ENCODE data around the gene FANCC. TPM values are rescaled to one million over a fixed set of nuclear protein-coding genes. Genes with fewer than 3 reads are reported as not detected.

The FANCC gene
- total and polyA plus RNA-seq, 2 experiments from 2014 or later = 11.9 to 14.0 TPM

DNA sequence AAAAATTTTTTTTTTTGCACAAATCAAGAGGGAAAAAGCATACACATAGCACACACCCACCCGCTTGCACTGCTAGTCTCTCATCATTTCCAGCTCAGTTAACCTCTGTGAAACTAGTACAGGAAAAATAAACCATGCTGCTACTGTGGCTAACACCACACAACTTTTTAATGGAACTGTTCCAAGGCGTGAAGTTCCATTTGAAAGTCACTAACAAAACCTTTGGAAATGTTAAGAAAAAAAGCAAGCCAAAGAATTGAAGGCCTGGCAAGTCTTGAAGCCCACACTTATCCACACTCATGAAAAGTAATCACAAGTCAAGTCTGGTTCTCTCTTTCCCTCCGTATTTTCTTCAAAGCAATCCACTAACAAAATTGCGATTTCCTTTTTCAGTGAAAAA is 116.3 kb downstream of the FANCC start:
- no peaks in the 10 kb centered on the region for H3K9me3 ChIP-seq (ENCODE audit: low read depth)
- H3K4me1 ChIP-seq (ENCODE audit: low read depth) = no peaks in the 10 kb centered on the region
- TF ChIP-seq, protein P1, sequence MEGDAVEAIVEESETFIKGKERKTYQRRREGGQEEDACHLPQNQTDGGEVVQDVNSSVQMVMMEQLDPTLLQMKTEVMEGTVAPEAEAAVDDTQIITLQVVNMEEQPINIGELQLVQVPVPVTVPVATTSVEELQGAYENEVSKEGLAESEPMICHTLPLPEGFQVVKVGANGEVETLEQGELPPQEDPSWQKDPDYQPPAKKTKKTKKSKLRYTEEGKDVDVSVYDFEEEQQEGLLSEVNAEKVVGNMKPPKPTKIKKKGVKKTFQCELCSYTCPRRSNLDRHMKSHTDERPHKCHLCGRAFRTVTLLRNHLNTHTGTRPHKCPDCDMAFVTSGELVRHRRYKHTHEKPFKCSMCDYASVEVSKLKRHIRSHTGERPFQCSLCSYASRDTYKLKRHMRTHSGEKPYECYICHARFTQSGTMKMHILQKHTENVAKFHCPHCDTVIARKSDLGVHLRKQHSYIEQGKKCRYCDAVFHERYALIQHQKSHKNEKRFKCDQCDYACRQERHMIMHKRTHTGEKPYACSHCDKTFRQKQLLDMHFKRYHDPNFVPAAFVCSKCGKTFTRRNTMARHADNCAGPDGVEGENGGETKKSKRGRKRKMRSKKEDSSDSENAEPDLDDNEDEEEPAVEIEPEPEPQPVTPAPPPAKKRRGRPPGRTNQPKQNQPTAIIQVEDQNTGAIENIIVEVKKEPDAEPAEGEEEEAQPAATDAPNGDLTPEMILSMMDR (IDR thresholded peaks at IDR 0.05; ENCODE audit: low read depth, low read length) = no peak
- H3K4me3 ChIP-seq = no peak overlapping the region
- H3K36me3 ChIP-seq = no peaks in the 10 kb centered on the region
- no peaks in the 10 kb centered on the region for H3K27me3 ChIP-seq
- no peak overlapping the region for H3K27ac ChIP-seq
- DNase-seq (ENCODE audit: low read depth in 1 of 2, low spot score in 1 of 2) = no peak

- Histone ChIP-seq H3K4me3 (no peak overlapping the region), H3K27ac (no peak overlapping the region), H3K27me3 (no peaks in the 10 kb centered on the region), H3K9me3 (ENCODE audit: low read depth) (no peaks in the 10 kb centered on the region), H3K36me3 (no peaks in the 10 kb centered on the region), H3K4me1 (ENCODE audit: low read depth) (no peaks in the 10 kb centered on the region)
- peak in 1 of 2 donors; percentile 51 for DNase-seq (ENCODE audit: low read depth in 1 of 2, low spot score in 1 of 2)
- TF ChIP-seq, protein P1 (IDR thresholded peaks at IDR 0.05; ENCODE audit: low read depth, low read length) = no peak
Observed at GRCh38 chr9:95197692-95198271, 119.7 kb downstream of the FANCC start.

- DNase-seq (ENCODE audit: low read depth in 1 of 2, low spot score in 1 of 2) = no peak
- Histone ChIP-seq H3K27me3 (no peaks in the 10 kb centered on the region), H3K36me3 (no peaks in the 10 kb centered on the region), H3K9me3 (ENCODE audit: low read depth) (no peaks in the 10 kb centered on the region), H3K4me1 (ENCODE audit: low read depth) (peaks cover 6% of the 10 kb centered on the region), H3K27ac (no peak overlapping the region), H3K4me3 (no peak overlapping the region)
- TF ChIP-seq, protein P1 (IDR thresholded peaks at IDR 0.05; ENCODE audit: low read depth, low read length) = no peak
Observed at GRCh38 chr9:95193480-95193879, 124.0 kb downstream of the FANCC start.

- no peak for DNase-seq (ENCODE audit: low read depth in 1 of 2, low spot score in 1 of 2)
- H3K27ac ChIP-seq = no peak overlapping the region
Observed at GRCh38 chr9:95193067-95193466, 124.4 kb downstream of the FANCC start.

GRCh38 chr9:95192631-95193030 is 124.9 kb downstream of the FANCC start:
- TF ChIP-seq, protein P1 (IDR thresholded peaks at IDR 0.05; ENCODE audit: low read depth, low read length) = no peak

More at GRCh38 chr9:95193067-95193466, 124.4 kb downstream of the FANCC start:
- H3K9me3 ChIP-seq (ENCODE audit: low read depth) = no peaks in the 10 kb centered on the region
- H3K36me3 ChIP-seq = no peaks in the 10 kb centered on the region
- TF ChIP-seq, protein P1 (IDR thresholded peaks at IDR 0.05; ENCODE audit: low read depth, low read length) = no peak
- H3K27me3 ChIP-seq = no peaks in the 10 kb centered on the region
- H3K4me1 ChIP-seq (ENCODE audit: low read depth) = peaks cover 6% of the 10 kb centered on the region
- no peak overlapping the region for H3K4me3 ChIP-seq

More at GRCh38 chr9:95192631-95193030, 124.9 kb downstream of the FANCC start:
- Histone ChIP-seq H3K27me3 (no peaks in the 10 kb centered on the region), H3K36me3 (no peaks in the 10 kb centered on the region), H3K4me3 (no peak overlapping the region), H3K4me1 (ENCODE audit: low read depth) (peaks cover 6% of the 10 kb centered on the region), H3K9me3 (ENCODE audit: low read depth) (no peaks in the 10 kb centered on the region), H3K27ac (no peak overlapping the region)
- no peak for DNase-seq (ENCODE audit: low read depth in 1 of 2, low spot score in 1 of 2)
